T-helper 2 cell treated with Interferon-gamma antibody and Interleukin-4, amounts not matched to agents 5 μg/mL and 100 μg/mL, for 36 hours (primary cell): Measurements from ENCODE around the gene LIF.

Experiments used
- DNase-seq: peaks from one replicate; pipeline ENCODE4 v3.0.0; 2021; ENCODE audit warnings: low spot score
- H3K27ac Mint-ChIP-seq: one replicate; pipeline ENCODE4 v1.8.0; 2021; ENCODE audit warnings: mild to moderate bottlenecking, mixed read lengths
- H3K27me3 Mint-ChIP-seq: one replicate; pipeline ENCODE4 v1.8.0; 2021; ENCODE audit warnings: low read depth, mixed read lengths
- H3K36me3 Mint-ChIP-seq: one replicate; pipeline ENCODE4 v1.8.0; 2021; ENCODE audit warnings: low read depth, mixed read lengths
- H3K4me1 Mint-ChIP-seq: one replicate; pipeline ENCODE4 v1.8.0; 2021; ENCODE audit warnings: low read depth, mixed read lengths
- H3K4me3 Mint-ChIP-seq: one replicate; pipeline ENCODE4 v1.8.0; 2022; ENCODE audit warnings: mild to moderate bottlenecking, moderate library complexity, mixed read lengths
- H3K9me3 Mint-ChIP-seq: one replicate; pipeline ENCODE4 v1.8.0; 2021; ENCODE audit warnings: mixed read lengths

The LIF gene

DNA sequence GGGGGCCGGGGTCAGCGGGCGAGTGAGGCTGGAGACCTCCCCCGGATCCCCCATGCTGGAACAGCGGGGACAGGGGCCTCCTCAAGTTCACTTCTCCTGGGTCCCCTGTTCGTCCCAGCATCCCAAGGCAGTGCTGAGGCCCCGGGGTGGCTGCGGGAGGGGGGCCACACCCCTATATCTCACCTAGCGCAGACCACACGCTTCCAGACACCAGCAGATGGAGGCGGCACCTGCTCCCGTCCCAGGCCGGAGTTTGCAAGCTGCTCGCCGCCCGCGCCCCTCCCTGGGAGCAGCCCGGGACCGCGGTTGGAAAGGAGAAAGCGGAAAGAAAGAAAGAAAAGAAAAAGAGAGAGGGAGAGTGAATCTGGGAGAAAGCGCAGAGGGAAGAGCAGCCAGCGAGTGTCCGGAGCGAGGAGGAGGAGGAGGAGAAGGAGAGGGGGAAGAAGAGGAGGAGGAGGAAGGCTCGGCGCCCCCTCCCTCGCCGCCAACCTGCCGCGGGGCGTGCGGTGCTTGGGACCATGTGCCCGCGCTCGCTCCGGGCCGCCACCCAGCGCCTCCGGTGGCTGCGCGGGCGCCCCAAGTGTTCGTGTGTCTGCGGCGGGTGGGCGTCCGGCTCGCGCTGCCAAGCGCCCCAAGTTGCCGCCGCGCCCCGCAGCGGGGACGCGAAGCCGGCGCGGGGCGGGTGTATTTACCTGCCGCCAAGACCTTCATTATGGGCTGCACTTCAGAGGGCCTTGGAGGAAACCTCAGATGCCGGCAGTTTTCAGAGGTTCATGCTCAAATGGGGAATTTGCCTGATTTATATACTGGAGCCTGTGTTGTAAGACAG is at the start of gene LIF:
Gene LIF, minus strand, starts transcription at position 775 of the 829 bp plus-strand sequence. Its CDS starts 64 bp downstream, at position 711.
- Mint-ChIP-seq H3K4me3 (peak within 1 kb of the TSS; percentile 98), H3K27ac (peak within 1 kb of the TSS; percentile 95), H3K36me3 (peaks cover 47% of the 10 kb centered on the region), H3K27me3 (no peaks in the 10 kb centered on the region), H3K9me3 (no peaks in the 10 kb centered on the region), H3K4me1 (peaks cover 58% of the 10 kb centered on the region)
- DNase-seq: peak; percentile 75

DNA sequence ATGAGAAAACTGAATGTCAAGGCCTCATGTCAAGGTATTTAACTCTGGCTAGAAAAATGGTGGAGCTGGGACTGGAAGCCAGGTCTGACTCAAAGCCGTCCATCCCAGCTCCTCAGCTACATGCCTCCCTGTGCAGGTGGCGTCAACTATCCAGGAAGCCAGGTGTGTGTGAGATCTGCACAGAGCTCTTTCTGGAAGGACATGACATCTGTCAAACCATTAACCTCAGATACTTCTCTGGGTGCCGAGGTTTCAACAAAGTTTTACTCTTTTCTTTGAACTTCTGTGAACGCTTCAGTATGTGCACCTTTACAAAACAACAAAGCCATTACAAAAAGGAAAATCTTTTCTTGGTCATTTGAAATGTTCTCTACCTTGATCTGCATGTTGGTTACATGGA is 49.8 kb upstream of the LIF start:
- Mint-ChIP-seq H3K4me3 (no peak overlapping the region), H3K27ac (peak overlapping the region; percentile 58), H3K4me1 (peaks cover 24% of the 10 kb centered on the region), H3K36me3 (peaks cover 62% of the 10 kb centered on the region), H3K27me3 (no peaks in the 10 kb centered on the region), H3K9me3 (no peaks in the 10 kb centered on the region)
- DNase-seq: no peak

- Mint-ChIP-seq H3K36me3 (peaks cover 56% of the 10 kb centered on the region), H3K4me1 (peaks cover 24% of the 10 kb centered on the region), H3K27me3 (no peaks in the 10 kb centered on the region), H3K4me3 (no peak overlapping the region), H3K9me3 (no peaks in the 10 kb centered on the region), H3K27ac (no peak overlapping the region)
- DNase-seq: no peak
Measured at GRCh38 chr22:30295576-30295975, 49.0 kb upstream of the LIF start.

DNA sequence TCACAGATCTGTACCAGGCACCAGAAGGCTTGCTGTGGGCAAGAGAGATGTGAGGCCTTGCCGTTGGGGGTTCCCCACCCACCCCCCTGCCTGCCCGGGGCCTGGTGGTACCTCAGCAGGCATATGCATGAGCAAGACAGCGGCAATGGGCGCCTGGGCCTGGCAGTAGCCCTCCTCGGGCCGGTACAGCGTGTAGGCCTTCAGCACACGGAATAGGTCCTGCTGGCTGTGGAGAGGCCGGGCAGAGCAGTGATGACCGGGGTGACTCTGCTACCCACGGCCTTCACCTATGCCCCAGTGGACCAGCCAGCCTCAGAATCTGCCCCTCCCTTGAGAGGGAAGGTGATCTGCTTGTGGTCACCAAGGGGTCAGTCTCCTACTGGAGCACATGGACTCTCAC is 48.3 kb upstream of the LIF start:
- no peaks in the 10 kb centered on the region for H3K27me3 Mint-ChIP-seq
- no peak overlapping the region for H3K27ac Mint-ChIP-seq
- peaks cover 49% of the 10 kb centered on the region for H3K36me3 Mint-ChIP-seq
- H3K4me1 Mint-ChIP-seq: peaks cover 32% of the 10 kb centered on the region
- H3K4me3 Mint-ChIP-seq: no peak overlapping the region
- no peaks in the 10 kb centered on the region for H3K9me3 Mint-ChIP-seq
- DNase-seq: no peak

GRCh38 chr22:30294066-30294465 is 47.5 kb upstream of the LIF start:
- H3K27me3 Mint-ChIP-seq: no peaks in the 10 kb centered on the region
- DNase-seq: no peak
- H3K36me3 Mint-ChIP-seq: peaks cover 42% of the 10 kb centered on the region
- H3K27ac Mint-ChIP-seq: peak overlapping the region; percentile 70
- H3K9me3 Mint-ChIP-seq: no peaks in the 10 kb centered on the region
- H3K4me1 Mint-ChIP-seq: peaks cover 33% of the 10 kb centered on the region
- H3K4me3 Mint-ChIP-seq: no peak overlapping the region

DNA sequence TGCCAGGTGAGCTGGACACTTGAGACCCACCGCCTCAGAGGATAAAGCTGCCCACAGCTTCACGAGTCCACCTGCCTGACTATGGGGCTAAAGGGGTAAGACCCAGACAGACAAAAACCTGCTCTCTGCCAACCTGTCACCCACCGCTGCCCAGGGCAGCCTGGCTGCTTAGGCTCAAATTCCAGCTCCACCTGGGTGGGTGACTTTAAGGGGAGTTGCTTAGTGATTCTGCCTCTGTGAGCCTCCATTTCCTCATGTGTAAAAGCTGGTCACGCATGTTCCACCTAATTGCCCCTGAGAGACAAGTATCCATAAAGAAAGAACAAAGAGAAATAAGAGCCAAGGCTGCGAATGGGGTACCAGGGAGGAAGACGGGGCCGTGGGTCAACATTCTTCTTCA is 46.5 kb upstream of the LIF start:
- Mint-ChIP-seq H3K27ac (no peak overlapping the region), H3K27me3 (no peaks in the 10 kb centered on the region), H3K4me3 (no peak overlapping the region), H3K36me3 (peaks cover 32% of the 10 kb centered on the region), H3K4me1 (peaks cover 35% of the 10 kb centered on the region), H3K9me3 (no peaks in the 10 kb centered on the region)
- no peak for DNase-seq

GRCh38 chr22:30292069-30292970 is 45.8 kb upstream of the LIF start:
- no peak overlapping the region for H3K4me3 Mint-ChIP-seq
- H3K9me3 Mint-ChIP-seq: no peaks in the 10 kb centered on the region
- no peak overlapping the region for H3K27ac Mint-ChIP-seq
- H3K36me3 Mint-ChIP-seq: peaks cover 29% of the 10 kb centered on the region
- H3K27me3 Mint-ChIP-seq: no peaks in the 10 kb centered on the region
- peaks cover 37% of the 10 kb centered on the region for H3K4me1 Mint-ChIP-seq
- no peak for DNase-seq

DNA sequence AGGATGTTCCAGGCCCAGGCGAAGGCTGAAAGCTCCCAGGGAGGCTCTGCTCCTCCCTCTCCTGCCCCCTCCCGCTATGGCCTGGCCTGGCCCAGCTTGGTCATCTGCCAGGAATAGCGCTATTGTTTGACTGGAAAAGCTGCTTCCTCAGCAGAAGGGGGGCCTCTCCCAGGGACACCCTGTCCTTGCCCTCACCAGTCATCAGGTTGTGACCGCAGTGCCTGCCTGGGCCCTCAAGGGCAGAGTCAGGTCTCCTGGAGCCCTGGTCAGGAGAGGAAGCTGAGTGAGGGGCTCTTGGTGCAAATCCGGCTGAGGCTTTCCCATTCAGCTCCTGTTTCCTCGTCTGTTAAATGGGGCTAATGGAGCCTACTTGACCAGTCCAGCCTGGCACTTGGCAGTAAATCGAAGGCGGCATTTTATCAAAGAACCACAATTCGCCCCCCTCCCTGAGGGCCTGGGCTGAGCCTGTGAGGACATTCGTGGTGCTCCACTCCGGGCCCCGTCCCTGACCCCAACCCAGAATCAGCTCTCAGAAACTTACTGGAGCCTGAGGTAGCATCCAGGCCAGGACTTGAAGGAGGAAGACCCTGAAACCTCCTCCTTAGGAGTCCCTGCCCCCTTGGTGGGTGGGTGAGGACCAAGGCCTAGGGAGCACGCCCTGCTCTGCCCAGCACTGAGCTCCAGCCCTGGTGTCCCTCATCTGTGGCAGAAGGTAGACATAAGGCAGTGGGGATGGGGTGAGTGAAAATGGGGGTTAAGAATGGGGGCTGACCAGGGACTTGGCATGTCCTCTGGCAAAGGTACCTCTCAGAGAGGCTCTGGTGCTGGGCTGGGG is 44.7 kb upstream of the LIF start:
- no peak overlapping the region for H3K4me3 Mint-ChIP-seq
- no peaks in the 10 kb centered on the region for H3K27me3 Mint-ChIP-seq
- H3K9me3 Mint-ChIP-seq: no peaks in the 10 kb centered on the region
- H3K27ac Mint-ChIP-seq: peak overlapping the region; percentile 86
- peaks cover 27% of the 10 kb centered on the region for H3K36me3 Mint-ChIP-seq
- DNase-seq: no peak
- peaks cover 36% of the 10 kb centered on the region for H3K4me1 Mint-ChIP-seq

DNA sequence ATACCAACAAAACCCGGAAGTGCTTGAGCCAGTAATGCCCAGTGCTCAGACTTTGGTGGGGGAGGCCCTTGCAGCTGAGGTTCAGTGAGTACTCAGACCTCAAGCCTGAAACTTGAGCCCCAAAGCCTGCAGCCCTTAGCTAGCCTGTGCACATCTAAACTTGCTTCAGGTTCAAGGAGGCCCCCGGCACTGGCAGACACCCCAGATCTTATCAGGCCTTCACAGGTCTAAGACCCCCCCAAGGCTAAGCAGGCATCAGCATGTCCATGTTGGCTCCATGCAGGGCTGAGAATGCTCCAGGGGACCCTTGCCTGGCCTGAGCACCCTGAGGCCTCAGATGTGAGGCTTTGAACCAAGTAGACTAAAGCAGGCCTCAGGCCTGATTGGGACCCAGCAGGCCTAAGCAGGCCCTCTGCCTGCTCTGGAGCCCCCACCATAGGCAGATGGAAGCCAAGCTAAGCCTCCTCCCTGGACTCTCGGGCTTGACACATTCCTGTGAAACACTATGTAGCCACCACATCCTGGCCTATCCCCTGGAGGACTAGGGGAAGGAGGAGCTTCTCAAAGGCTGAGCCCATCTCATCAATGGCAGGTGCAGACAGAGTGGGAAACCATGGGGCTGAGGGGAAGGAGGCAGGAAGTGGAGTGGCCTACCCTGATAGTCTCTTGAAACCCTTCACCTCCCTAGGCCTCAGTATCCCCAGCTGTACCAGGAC is 43.9 kb upstream of the LIF start:
- no peaks in the 10 kb centered on the region for H3K27me3 Mint-ChIP-seq
- no peak for DNase-seq
- H3K4me3 Mint-ChIP-seq: peak overlapping the region; percentile 90
- H3K9me3 Mint-ChIP-seq: no peaks in the 10 kb centered on the region
- H3K36me3 Mint-ChIP-seq: peaks cover 23% of the 10 kb centered on the region
- H3K4me1 Mint-ChIP-seq: peaks cover 36% of the 10 kb centered on the region
- peak overlapping the region; percentile 86 for H3K27ac Mint-ChIP-seq

DNA sequence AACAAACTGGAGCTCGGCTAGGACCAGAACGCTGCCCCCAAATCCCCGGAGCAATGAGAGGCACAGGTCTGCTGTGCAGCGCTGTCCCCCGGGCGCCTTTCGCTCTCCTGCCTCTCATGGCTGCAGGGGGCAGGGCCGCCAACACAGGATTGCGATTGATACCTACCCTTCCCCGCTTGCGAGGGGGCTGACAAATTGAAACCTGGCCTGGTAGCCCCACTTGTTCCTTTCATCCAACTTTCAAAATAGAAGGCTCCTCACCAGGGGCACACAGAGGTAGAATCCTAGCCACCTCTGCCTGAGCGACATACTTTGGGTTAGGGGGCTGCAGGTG is 43.4 kb upstream of the LIF start:
- Mint-ChIP-seq H3K9me3 (no peaks in the 10 kb centered on the region), H3K27ac (peak overlapping the region; percentile 86), H3K27me3 (no peaks in the 10 kb centered on the region), H3K4me1 (peaks cover 39% of the 10 kb centered on the region), H3K4me3 (peak overlapping the region; percentile 90), H3K36me3 (peaks cover 24% of the 10 kb centered on the region)
- no peak for DNase-seq

GRCh38 chr22:30289141-30289979 is 42.8 kb upstream of the LIF start, which contains the start of gene CASTOR1:
TSS of gene CASTOR1 (minus strand) at chr22:30289505. CDS start at chr22:30289497, 8 bp downstream.
- H3K4me3 Mint-ChIP-seq: peak within 1 kb of the TSS; percentile 90
- no peaks in the 10 kb centered on the region for H3K27me3 Mint-ChIP-seq
- H3K27ac Mint-ChIP-seq: peak within 1 kb of the TSS; percentile 86
- DNase-seq: peak; percentile 95
- H3K36me3 Mint-ChIP-seq: peaks cover 27% of the 10 kb centered on the region
- peaks cover 45% of the 10 kb centered on the region for H3K4me1 Mint-ChIP-seq
- no peaks in the 10 kb centered on the region for H3K9me3 Mint-ChIP-seq

GRCh38 chr22:30288419-30289140 is 42.0 kb upstream of the LIF start:
- Mint-ChIP-seq H3K36me3 (peaks cover 22% of the 10 kb centered on the region), H3K4me1 (peaks cover 48% of the 10 kb centered on the region), H3K9me3 (no peaks in the 10 kb centered on the region)

More at GRCh38 chr22:30288419-30289140, 42.0 kb upstream of the LIF start:
- peak overlapping the region; percentile 90 for H3K4me3 Mint-ChIP-seq
- H3K27me3 Mint-ChIP-seq: no peaks in the 10 kb centered on the region
- H3K27ac Mint-ChIP-seq: peak overlapping the region; percentile 80
- no peak for DNase-seq
